Tongue (tissue), 2 donors: ENCODE results near the gene UBXN7. TPM values are rescaled to one million over a fixed set of nuclear protein-coding genes. Genes with fewer than 3 reads are reported as not detected.
"Not testable (repeated sequence)": the region's sequence is repeated elsewhere in the genome, so short reads cannot be mapped to it uniquely, and the experiment has no call there.

Experiments used
- DNase-seq: peaks from one replicate; pipeline ENCODE4 v3.0.0-alpha.2; 2015
- total RNA-seq: library from RNA; depleted of rRNA; stranded (reverse); fragments of >200 nt; gene quantifications from one replicate; pipeline ENCODE4 v1.2.3, GENCODE V29; 2014

The UBXN7 gene, protein sequence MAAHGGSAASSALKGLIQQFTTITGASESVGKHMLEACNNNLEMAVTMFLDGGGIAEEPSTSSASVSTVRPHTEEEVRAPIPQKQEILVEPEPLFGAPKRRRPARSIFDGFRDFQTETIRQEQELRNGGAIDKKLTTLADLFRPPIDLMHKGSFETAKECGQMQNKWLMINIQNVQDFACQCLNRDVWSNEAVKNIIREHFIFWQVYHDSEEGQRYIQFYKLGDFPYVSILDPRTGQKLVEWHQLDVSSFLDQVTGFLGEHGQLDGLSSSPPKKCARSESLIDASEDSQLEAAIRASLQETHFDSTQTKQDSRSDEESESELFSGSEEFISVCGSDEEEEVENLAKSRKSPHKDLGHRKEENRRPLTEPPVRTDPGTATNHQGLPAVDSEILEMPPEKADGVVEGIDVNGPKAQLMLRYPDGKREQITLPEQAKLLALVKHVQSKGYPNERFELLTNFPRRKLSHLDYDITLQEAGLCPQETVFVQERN
- total RNA-seq: 26.1 TPM

GRCh38 chr3:196432137-196432879 is at the start of gene UBXN7:
UBXN7 (minus strand) TSS chr3:196432427; CDS start chr3:196432399, 28 bp downstream.
- peak; percentile 98 for DNase-seq

DNA sequence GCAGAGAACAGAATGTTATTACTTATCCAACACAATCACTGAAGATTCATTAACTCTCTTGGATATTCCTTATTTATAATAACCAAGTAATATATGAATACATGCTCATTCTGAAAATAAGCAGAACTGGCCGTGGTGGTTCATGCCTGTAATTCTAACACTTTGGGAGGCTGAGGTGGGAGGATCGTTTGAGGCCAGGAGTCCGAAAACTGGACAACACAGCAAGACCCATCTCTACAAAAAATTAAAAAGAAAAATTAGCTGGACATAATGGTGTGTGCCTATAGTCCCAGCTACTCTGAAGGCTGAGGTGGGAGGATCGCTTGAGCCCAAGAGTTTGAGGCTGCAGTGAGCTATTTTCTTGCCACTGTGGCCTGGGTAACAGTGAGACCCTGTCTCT is 45.5 kb upstream of the UBXN7 start:
- DNase-seq: no peak

DNA sequence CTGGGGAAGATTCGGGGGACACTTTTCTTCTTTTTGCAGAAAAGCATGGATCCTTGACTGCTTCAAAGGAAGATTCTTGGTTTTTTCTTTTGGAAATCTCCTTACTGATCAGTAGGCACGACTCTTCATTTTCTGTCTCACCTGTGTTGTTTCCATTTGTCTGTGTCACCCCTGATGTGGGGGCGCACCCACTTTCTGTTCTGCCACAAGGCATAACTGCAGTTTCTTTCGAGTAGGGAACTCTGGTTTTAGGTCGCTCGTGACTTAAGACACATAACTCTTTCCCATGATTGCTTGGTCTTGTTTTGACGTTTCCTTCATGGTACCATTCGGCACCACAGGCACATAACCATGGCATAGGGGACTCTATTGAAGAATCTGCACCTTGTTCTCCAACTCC is 40.1 kb upstream of the UBXN7 start:
- DNase-seq: no peak

DNA sequence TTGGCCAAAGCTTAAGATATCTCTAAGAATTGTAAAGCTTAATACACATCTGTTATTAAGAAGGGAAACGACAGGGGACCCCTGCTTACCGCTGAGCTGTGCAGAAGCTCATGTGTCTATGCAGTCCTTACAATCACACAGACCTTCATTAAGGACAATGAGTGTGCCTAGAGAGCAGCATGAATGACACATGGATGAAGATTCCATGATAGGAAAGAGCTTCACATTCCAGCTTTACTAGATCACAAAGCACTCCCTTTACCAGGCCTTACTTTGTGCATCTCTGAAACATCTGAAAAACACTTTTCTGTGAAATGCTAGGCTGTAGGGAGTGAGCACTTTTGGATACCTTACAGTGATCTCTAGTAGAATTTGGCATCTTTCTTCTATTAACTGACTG is 39.3 kb upstream of the UBXN7 start:
- no peak for DNase-seq

- DNase-seq: not testable (repeated sequence)
These were observed 38.0 kb upstream of the UBXN7 start for GRCh38 chr3:196470182-196470581.

DNA sequence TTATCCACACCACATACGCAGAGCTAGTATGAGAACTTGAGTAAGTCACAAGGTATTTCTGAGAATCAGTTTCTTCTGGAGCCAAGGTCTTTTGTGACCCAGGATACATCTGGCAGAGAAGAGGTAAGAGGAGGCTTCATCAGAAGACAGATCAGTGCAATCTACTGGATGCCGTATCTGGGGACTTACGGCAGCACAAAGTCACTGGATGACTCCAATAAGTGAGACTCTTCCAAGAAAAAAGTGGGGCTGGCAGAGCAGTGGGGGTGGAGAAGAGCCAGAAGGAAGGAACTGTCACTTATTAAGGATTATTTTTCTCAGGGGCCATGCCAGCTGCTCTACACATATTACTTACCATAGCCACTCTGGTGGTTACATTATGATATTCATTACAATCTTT is 31.6 kb upstream of the UBXN7 start:
- DNase-seq: no peak

DNA sequence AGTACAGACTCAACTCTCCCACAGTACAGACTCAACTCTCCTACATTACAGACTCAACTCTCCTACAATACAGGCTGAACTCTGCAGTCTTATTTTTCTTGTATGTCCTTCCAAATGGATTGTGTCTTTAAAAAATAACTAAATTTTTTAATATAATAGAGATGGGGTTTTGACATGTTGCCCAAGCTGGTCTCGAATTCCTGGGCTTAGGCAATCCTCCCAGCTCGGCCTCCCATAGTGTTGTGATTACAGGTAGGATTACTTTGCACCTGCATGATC is 31.2 kb upstream of the UBXN7 start:
- no peak for DNase-seq

- not testable (repeated sequence) for DNase-seq
These were observed 30.7 kb upstream of the UBXN7 start for GRCh38 chr3:196462680-196463477.

GRCh38 chr3:196458063-196458462 is 25.8 kb upstream of the UBXN7 start:
- DNase-seq: no peak

GRCh38 chr3:196457470-196457869 is 25.2 kb upstream of the UBXN7 start:
- not testable (repeated sequence) for DNase-seq

GRCh38 chr3:196454935-196455334 is 22.7 kb upstream of the UBXN7 start:
- no peak for DNase-seq

DNA sequence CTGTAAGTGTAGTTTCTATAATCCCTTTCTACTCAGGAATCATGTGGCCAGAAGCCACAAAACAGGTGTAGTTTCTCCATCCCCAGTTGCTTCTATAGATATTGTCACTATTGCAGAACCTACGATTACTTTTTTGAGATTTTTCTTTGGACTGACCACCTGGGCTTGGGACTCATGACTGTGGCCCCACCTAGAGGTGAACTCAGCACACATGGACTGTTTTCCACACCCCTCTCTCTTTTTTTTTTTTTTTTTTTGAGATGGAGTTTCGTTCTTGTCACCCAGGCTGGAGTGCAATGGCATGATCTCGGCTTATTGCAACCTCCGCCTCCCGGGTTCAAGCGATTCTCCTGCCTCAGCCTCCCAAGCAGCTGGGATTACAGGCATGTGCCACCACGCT is 13.2 kb upstream of the UBXN7 start:
- DNase-seq: not testable (repeated sequence)

DNA sequence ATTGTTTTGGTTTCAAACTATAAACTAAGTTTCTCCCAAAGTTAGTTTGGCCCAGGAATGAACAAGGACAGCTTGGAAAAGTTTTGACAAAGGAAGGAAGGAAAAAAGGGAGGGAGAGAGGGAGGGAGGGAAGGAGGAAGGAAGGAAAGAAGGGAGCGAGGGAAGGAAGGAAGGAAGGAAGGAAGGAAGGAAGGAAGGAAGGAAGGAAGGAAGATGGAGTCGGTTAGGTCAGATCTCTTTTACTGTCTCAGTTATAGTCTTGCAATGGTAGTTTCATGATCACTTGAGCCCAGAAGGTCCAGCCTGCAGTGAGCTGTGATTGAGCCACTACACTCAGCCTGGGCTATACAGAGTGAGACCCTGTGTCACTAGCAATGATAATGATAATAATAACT is 12.3 kb upstream of the UBXN7 start:
- DNase-seq: no peak

DNA sequence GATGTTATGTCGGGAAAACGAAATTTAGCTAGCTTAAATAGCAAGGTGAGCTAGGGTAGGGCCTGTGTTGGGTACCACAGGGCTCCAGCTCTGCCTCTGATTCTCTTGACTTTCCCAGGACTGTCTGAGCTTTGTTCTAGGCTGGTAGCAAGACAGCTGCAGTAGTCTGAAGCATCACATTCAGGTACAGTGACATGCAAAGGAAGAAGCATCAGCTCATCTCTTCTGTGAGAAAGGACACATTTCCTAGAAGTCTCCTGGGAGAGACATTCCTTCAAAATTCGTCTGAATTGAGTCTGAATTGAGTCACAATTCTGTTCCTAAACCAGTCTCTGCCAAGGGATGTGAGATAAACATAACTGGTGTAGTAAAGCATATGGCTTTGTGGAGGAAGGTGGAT is 8.5 kb upstream of the UBXN7 start:
- no peak for DNase-seq

DNA sequence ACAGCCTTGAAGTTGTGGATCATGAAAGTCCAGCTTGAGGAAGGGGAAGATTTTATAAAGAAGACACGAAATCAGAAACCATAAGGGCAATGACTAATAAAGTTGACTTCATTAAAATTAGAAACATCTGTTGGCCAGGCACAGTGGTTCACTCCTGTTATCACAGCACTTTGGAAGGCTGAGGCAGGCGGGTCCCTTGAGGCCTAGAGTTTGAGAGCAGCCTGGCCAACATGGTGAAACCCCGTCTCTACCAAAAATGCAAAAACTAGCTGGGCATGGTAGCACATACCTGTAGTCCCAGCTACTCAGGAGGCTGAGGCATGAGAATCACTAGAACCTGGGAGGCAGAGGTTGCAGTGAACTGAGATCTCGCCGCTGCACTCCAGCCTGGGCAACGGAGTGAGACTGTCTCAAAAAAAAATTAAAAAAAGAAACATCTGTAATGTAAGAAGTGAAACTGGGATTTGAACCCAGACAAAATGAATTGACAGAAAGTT is 7.9 kb upstream of the UBXN7 start:
- no peak for DNase-seq

GRCh38 chr3:196431181-196432136 is 768 bp downstream of the UBXN7 start:
- DNase-seq: peak; percentile 70

DNA sequence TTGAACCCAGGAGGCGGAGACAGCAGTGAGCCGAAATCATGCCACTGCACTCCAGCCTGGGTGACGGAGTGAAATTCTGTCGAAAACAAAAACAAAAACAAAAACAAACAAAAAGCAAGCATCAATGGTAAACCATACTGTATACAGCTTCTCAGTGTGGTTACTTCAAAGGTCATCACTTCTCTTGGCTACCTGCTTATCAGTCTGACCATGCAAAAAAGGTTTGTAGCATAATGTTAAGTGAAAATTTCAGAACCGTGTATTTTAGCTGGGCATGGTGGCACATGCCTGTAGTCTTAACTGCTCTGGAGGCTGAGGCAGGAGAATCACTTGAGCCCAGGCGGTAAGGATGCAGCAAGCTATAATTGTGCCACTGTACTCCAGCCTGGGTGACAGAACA is 4.2 kb downstream of the UBXN7 start:
- DNase-seq: no peak

GRCh38 chr3:196424421-196424820 is 7.8 kb downstream of the UBXN7 start:
- not testable (repeated sequence) for DNase-seq

DNA sequence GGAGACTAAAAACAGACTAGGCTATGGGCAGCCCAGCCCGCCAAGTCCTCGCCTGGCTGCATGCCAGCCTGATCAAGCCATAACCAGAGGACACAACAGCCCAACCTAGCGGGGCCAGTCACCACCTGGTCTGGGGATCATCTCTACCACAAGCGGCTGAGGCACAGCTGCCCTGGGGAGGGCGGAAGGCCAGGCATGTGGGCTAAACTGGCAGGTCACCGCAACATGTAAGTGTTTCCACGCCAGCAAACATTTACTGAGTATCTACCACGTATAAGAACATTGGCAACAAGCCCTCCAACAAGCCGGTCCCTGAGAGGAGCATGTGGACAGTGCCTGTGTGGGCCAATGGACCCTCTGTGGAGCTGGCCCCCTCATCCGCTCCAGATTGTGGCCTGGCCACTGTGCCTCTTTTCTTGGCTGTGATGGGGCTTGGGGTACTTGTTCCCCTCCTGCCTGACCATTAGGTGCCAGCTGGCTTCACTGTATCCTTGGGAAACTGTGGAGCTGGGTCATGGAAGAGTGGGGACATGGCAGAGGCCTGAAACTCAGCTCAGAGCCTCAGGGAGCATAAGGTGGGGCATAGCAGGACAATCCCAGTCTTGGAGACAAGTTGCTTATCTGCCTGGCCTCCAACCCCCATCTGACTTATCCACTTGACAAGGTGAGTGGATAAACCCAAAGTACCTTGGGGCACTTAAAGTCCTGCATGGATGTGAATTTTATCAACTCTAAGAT is 9.0 kb downstream of the UBXN7 start:
- DNase-seq: peak; percentile 83

DNA sequence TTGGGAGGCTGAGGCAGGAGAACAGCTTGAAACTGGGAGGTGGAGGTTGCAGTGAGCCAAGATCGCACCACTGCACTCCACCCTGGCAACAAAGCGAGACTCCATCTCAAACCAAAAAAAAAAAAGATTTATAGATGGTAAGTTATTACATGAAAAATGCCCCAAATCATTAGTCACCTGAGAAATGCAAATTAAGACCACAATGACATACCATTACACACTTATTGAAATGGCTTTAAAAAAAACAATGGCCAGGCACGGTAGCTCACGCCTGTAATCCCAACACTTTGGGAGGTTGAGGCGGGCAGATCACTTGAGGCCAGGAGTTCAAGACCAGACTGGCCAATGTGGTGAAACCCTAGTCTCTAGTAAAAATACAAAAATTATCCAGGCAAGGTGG is 10.6 kb downstream of the UBXN7 start:
- DNase-seq: not testable (repeated sequence)

DNA sequence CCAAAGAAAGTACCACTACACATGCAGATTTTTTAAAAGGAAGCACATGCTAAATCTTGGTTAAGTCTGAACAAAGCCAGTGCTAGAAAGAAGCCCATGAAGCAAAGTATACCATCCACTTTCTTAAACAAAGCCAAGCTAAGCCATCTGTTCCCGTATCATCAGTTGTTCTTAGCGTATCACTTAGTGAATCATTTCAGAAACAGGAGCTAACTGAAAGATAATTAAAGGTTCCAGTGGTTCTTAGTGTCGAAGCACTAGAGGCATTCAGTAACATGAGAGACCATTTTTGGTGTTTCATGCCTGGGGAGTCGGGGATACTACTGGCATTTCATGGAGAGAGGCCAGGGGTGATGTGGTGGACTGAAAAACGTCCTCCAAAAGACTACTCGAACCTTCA is 12.8 kb downstream of the UBXN7 start:
- no peak for DNase-seq
